Measurements from ENCODE around the gene PTPRE. TPM values are rescaled to one million over a fixed set of nuclear protein-coding genes. Genes with fewer than 3 reads are reported as not detected.

PTPRE gene
- total and polyA plus RNA-seq, 4 donors = 4.9 to 46.0 (median 23.5) TPM

DNA sequence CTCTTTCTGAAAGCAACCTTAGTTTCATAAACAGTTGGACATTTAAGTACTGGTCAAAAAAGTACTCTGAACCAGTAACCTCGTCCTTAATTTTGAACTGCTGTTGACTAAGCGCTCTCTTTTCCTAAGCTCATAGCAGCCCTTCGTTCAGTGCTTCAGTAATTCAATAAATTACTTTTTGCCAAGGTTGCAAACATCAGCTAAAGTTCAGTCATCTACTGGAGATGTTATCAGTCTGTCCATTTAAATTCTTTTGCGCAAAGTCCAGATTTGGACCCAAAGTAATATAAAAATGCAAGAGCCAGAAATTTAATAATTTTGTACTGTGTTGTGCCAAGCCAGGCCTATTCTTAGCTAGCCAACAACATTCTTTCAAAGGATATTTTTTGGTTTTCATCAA, 8.4 kb downstream of the PTPRE start:
- H3K4me3 ChIP-seq (ENCODE audit: low read length in 2 of 2) = no peak overlapping the region
- H3K9me3 ChIP-seq (ENCODE audit: control insufficient read depth, low read length) = no peaks in the 10 kb centered on the region
- H3K36me3 ChIP-seq (ENCODE audit: control insufficient read depth in 1 of 2, insufficient read depth in 2 of 2, low read length in 1 of 2) = no peaks in the 10 kb centered on the region
- H3K27me3 ChIP-seq (ENCODE audit: control insufficient read depth in 1 of 2, insufficient read depth in 2 of 2, low read length in 1 of 2) = no peaks in the 10 kb centered on the region
- no peak overlapping the region for H3K27ac ChIP-seq (ENCODE audit: low read depth in 1 of 2, low read length in 2 of 2)
- H3K4me1 ChIP-seq (ENCODE audit: control insufficient read depth in 1 of 2, insufficient read depth in 2 of 2, low read length in 2 of 2) = no peaks in the 10 kb centered on the region
- DNase-seq = no peak
- intact Hi-C loops (cut with DNase I) = no loop called here
- ATAC-seq (ENCODE audit: low FRiP score) = no peak
- WGBS, 2 donors = 34 to 36% methylated on average over 4 of the region's 4 CpGs

DNA sequence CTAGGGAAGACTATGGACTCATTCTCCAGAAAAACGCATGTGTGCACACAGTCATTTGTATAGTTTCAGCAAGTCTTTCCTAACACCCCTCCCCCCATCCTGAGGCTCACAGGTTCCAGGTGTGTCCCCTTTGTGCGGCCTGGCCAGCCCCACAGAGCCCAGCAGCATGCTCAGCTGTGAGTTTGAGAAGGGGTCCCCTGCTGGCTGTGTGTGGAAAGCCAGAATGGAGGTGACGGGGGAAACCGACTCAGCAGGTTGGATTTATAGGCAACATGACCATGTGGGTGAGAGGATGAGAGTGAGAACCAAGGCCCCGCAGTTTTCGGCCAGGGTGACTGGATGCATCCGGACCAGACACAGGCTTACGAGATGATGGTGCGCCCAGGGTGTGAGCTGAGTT, 9.9 kb downstream of the PTPRE start:
- 96% methylated on average over 9 of the region's 9 CpGs for WGBS, 2 donors
- no peaks in the 10 kb centered on the region for H3K4me1 ChIP-seq (ENCODE audit: control insufficient read depth in 1 of 2, insufficient read depth in 2 of 2, low read length in 2 of 2)
- H3K36me3 ChIP-seq (ENCODE audit: control insufficient read depth in 1 of 2, insufficient read depth in 2 of 2, low read length in 1 of 2) = no peaks in the 10 kb centered on the region
- H3K27me3 ChIP-seq (ENCODE audit: control insufficient read depth in 1 of 2, insufficient read depth in 2 of 2, low read length in 1 of 2) = no peaks in the 10 kb centered on the region
- ATAC-seq (ENCODE audit: low FRiP score) (no peak), DNase-seq (no peak)
- H3K27ac ChIP-seq (ENCODE audit: low read depth in 1 of 2, low read length in 2 of 2) = no peak overlapping the region
- no peaks in the 10 kb centered on the region for H3K9me3 ChIP-seq (ENCODE audit: control insufficient read depth, low read length)
- no peak overlapping the region for H3K4me3 ChIP-seq (ENCODE audit: low read length in 2 of 2)
- intact Hi-C loops (cut with DNase I) = no loop called here

DNA sequence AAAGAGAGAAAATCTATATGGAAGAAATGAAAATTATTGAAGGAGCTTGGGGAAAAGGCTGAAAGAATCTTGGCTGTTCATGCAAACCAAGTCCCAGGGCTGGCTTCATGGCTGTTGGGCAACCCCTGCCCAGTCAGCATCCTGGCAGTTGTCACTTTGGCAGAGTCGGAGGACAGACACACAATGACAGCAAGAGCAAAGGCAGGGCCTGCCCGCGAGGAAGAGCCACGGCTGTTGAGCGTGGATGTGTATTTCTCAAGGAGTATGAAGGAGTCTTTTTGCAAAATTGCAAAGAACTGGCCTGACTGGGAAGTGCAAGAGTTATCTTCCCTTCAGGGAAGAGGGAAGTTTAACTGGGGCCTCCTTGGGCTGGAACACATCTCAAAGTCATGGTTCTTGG, 11.7 kb downstream of the PTPRE start:
- ATAC-seq (ENCODE audit: low FRiP score) = no peak
- Histone ChIP-seq H3K9me3 (ENCODE audit: control insufficient read depth, low read length) (no peaks in the 10 kb centered on the region), H3K4me1 (ENCODE audit: control insufficient read depth in 1 of 2, insufficient read depth in 2 of 2, low read length in 2 of 2) (peaks cover 0 to 5% of the 10 kb centered on the region in 2 donors), H3K27ac (ENCODE audit: low read depth in 1 of 2, low read length in 2 of 2) (no peak overlapping the region), H3K27me3 (ENCODE audit: control insufficient read depth in 1 of 2, insufficient read depth in 2 of 2, low read length in 1 of 2) (no peaks in the 10 kb centered on the region), H3K36me3 (ENCODE audit: control insufficient read depth in 1 of 2, insufficient read depth in 2 of 2, low read length in 1 of 2) (no peaks in the 10 kb centered on the region), H3K4me3 (ENCODE audit: low read length in 2 of 2) (no peak overlapping the region)
- WGBS, 2 donors = 92 to 93% methylated on average over 5 of the region's 5 CpGs
- peak in 1 of 2 donors; percentile 62 for DNase-seq
- intact Hi-C loops (cut with DNase I) = no loop called here

DNA sequence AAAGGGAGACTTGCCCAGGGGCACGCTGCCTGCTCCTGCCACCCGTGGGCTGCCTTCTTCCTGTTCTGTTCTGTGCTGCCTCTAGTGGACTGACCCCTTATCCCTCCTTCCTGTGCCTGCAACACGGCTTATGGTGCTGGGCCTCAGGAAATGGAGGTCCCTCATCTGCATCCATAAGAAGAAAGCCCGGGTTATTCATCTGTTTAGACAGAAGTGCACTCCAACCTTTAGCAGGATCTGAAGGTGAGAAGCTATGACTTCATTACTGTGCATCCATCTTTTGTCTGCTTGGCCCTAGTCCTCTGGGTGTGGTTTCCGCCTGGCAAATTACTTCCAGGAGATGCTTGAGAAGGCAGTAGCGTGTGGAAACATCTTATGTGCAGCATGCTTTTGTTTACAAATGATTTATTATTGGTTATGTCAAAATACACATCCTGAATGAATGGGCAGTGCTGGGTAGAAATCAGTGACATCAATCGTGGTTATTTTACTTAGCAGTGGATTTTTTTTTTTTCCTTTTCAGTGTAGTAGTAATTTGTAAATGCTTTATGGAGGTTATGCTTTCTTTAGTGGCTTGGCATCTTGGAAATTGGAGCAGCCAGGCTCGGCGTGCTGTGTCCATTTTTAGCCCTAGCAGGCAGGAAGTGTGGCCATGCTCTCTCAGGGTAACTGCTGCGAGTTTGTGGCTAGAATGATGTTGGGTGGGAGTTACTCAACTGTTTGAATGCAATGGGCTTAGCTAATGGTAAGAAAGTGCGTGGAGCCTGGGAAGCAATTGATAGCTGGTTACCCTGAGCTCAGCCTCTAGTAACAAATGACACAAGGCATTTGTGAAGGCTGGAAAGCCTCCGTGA, 12.7 kb downstream of the PTPRE start:
- no peaks in the 10 kb centered on the region for H3K36me3 ChIP-seq (ENCODE audit: control insufficient read depth in 1 of 2, insufficient read depth in 2 of 2, low read length in 1 of 2)
- ATAC-seq (ENCODE audit: low FRiP score) (no peak), DNase-seq (peak in 1 of 2 donors; percentile 64)
- no peaks in the 10 kb centered on the region for H3K9me3 ChIP-seq (ENCODE audit: control insufficient read depth, low read length)
- no peak overlapping the region for H3K4me3 ChIP-seq (ENCODE audit: low read length in 2 of 2)
- H3K27me3 ChIP-seq (ENCODE audit: control insufficient read depth in 1 of 2, insufficient read depth in 2 of 2, low read length in 1 of 2) = no peaks in the 10 kb centered on the region
- peak overlapping the region in 1 of 2 donors; percentile 68 for H3K27ac ChIP-seq (ENCODE audit: low read depth in 1 of 2, low read length in 2 of 2)
- WGBS, 2 donors = 25 to 27% methylated on average over 12 of the region's 12 CpGs
- intact Hi-C loops (cut with DNase I) = loop anchor here in 1 of 2 donors (5.0 kb wide), 3 partner anchors 58 to 138 kb away; no protein-coding TSS in a partner anchor
- H3K4me1 ChIP-seq (ENCODE audit: control insufficient read depth in 1 of 2, insufficient read depth in 2 of 2, low read length in 2 of 2) = peaks cover 0 to 5% of the 10 kb centered on the region in 2 donors

DNA sequence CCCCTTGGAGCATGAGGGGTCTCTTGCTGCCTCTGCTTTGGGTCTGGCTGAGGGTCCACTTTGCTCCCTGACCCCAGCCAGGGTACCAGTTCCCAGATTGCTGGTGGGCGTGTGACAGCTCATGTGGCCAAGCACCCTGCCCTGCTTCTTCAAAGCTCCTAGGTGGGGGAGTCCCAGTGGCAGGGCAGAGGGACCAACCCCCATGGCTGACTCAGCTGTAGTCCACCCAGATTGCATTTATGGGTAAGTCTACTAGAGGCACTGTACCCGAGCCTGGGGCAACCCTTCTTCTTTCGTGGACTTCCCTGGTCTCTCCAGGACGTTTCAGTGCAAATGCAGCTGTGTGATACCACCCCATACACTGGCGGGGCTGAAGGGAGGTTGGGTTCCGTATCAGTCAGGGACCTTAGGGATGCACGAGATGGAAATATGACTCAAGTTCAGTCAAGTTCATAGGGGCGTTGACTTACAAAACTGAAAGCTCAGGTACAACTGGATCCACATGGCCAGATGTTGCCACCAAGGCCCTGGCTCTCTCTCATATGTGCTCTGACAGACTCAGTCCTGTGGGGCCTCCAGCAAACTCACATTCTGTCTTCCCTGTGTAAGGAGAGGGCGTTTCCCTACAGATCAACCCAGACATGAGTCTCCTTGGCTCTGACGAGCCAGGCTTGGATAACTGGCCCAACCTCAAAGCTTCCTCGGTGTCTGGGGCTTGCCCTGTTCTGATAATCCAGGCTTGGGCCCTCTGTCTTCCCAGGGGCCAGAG, 13.6 kb downstream of the PTPRE start:
- H3K4me3 ChIP-seq (ENCODE audit: low read length in 2 of 2) = no peak overlapping the region
- 93 to 95% methylated on average over 11 of the region's 11 CpGs for WGBS, 2 donors
- intact Hi-C loops (cut with DNase I) = loop anchor here in 1 of 2 donors (5.0 kb wide), 3 partner anchors 57 to 137 kb away; no protein-coding TSS in a partner anchor
- peaks cover 0 to 5% of the 10 kb centered on the region in 2 donors for H3K4me1 ChIP-seq (ENCODE audit: control insufficient read depth in 1 of 2, insufficient read depth in 2 of 2, low read length in 2 of 2)
- ATAC-seq (ENCODE audit: low FRiP score) (no peak), DNase-seq (no peak)
- H3K27ac ChIP-seq (ENCODE audit: low read depth in 1 of 2, low read length in 2 of 2) = peak overlapping the region in 1 of 2 donors; percentile 46
- H3K27me3 ChIP-seq (ENCODE audit: control insufficient read depth in 1 of 2, insufficient read depth in 2 of 2, low read length in 1 of 2) = no peaks in the 10 kb centered on the region
- H3K36me3 ChIP-seq (ENCODE audit: control insufficient read depth in 1 of 2, insufficient read depth in 2 of 2, low read length in 1 of 2) = no peaks in the 10 kb centered on the region
- H3K9me3 ChIP-seq (ENCODE audit: control insufficient read depth, low read length) = no peaks in the 10 kb centered on the region

DNA sequence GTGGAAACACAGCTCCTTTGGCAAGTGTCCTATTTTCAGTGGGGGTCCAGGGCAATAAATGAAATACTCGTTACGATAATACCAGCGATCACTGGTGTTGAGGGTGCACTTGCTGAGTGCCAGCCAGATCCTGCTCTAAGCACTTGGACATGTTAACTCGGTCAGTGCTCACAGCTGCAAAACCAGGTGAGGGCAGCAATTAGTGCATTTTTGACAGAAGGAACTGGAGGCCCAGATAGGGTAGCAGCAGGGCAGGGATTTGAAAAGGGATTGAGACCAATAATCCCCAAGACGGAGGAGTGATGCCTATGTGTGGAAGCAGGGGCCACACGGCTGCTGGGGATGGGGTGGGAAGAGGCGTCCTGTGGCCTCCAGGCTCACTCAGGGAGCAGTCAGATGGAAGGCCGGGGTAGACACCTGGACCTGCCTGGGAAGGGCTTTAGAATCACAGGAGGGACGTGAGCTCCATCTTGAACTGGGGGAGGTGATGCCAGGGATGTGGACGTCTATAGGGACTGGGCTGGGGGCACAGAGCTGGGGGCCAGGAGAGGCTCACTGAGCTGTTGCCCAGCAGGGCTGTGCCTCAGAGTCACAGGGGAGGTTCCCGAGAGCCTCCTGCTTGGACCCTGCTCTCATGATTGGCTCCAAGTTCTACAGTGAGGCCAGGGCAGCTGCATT, 14.3 kb downstream of the PTPRE start:
- ATAC-seq (ENCODE audit: low FRiP score) = no peak
- no peaks in the 10 kb centered on the region for H3K9me3 ChIP-seq (ENCODE audit: control insufficient read depth, low read length)
- intact Hi-C loops (cut with DNase I) = loop anchor here in 1 of 2 donors (5.0 kb wide), 3 partner anchors 56 to 136 kb away; no protein-coding TSS in a partner anchor
- no peak for DNase-seq
- no peaks in the 10 kb centered on the region for H3K36me3 ChIP-seq (ENCODE audit: control insufficient read depth in 1 of 2, insufficient read depth in 2 of 2, low read length in 1 of 2)
- WGBS, 2 donors = 92 to 93% methylated on average over 11 of the region's 11 CpGs
- H3K27ac ChIP-seq (ENCODE audit: low read depth in 1 of 2, low read length in 2 of 2) = peak overlapping the region in 1 of 2 donors; percentile 10
- H3K27me3 ChIP-seq (ENCODE audit: control insufficient read depth in 1 of 2, insufficient read depth in 2 of 2, low read length in 1 of 2) = no peaks in the 10 kb centered on the region
- no peak overlapping the region for H3K4me3 ChIP-seq (ENCODE audit: low read length in 2 of 2)
- H3K4me1 ChIP-seq (ENCODE audit: control insufficient read depth in 1 of 2, insufficient read depth in 2 of 2, low read length in 2 of 2) = peaks cover 0 to 5% of the 10 kb centered on the region in 2 donors

DNA sequence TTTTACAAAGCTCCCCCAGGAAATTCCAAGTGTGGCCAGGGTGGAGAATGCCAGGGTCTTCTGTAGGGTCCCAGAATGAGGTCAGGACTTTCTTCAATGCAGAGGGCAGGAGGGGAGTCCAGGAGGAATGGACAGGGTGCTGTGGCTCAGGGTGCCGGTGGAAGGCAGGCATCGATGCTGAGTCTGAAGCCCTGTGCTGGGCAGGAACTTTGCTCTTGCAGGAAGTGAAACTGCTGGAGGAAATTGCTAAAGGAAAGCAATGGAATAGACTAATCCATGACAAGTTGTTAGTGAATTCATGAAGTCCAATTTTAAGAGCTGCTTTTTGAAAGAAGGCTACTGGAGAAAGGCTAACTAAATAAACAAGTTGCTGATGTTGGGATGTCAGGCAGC, 14.8 kb downstream of the PTPRE start:
- Histone ChIP-seq H3K4me1 (ENCODE audit: control insufficient read depth in 1 of 2, insufficient read depth in 2 of 2, low read length in 2 of 2) (peaks cover 0 to 5% of the 10 kb centered on the region in 2 donors), H3K4me3 (ENCODE audit: low read length in 2 of 2) (no peak overlapping the region), H3K27me3 (ENCODE audit: control insufficient read depth in 1 of 2, insufficient read depth in 2 of 2, low read length in 1 of 2) (no peaks in the 10 kb centered on the region), H3K9me3 (ENCODE audit: control insufficient read depth, low read length) (no peaks in the 10 kb centered on the region), H3K36me3 (ENCODE audit: control insufficient read depth in 1 of 2, insufficient read depth in 2 of 2, low read length in 1 of 2) (no peaks in the 10 kb centered on the region), H3K27ac (ENCODE audit: low read depth in 1 of 2, low read length in 2 of 2) (peak overlapping the region in 1 of 2 donors; percentile 89)
- intact Hi-C loops (cut with DNase I) = loop anchor here in 1 of 2 donors (5.0 kb wide), 3 partner anchors 56 to 136 kb away; no protein-coding TSS in a partner anchor
- 67 to 74% methylated on average over 2 of the region's 2 CpGs for WGBS, 2 donors
- ATAC-seq (ENCODE audit: low FRiP score) = no peak
- DNase-seq = no peak

DNA sequence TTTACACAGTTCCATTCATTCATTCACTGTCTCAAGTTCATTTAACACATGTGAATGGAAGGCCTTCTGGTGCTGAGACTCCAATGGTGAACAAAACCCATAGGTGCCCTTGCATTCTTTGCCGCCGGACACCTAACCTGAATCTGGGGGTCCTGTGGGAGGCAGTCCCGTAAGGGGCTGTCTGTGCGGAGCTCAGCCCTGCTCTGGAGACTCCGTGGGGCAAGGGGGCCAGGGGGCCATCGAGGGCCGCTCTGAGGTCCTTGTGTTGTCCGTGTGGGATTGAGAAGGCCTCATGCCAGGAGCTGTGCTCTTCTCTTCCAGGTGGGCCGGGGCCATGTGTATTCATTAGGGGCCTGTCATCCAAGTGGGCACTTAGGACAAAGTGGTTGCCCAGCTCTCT, 15.3 kb downstream of the PTPRE start:
- DNase-seq (no peak), ATAC-seq (ENCODE audit: low FRiP score) (no peak)
- H3K27ac ChIP-seq (ENCODE audit: low read depth in 1 of 2, low read length in 2 of 2) = peak overlapping the region; percentile 81 to 89
- H3K9me3 ChIP-seq (ENCODE audit: control insufficient read depth, low read length) = no peaks in the 10 kb centered on the region
- 97 to 99% methylated on average over 9 of the region's 9 CpGs for WGBS, 2 donors
- no peaks in the 10 kb centered on the region for H3K36me3 ChIP-seq (ENCODE audit: control insufficient read depth in 1 of 2, insufficient read depth in 2 of 2, low read length in 1 of 2)
- intact Hi-C loops (cut with DNase I) = loop anchor here in 1 of 2 donors (5.0 kb wide), 3 partner anchors 55 to 135 kb away; no protein-coding TSS in a partner anchor
- peaks cover 0 to 5% of the 10 kb centered on the region in 2 donors for H3K4me1 ChIP-seq (ENCODE audit: control insufficient read depth in 1 of 2, insufficient read depth in 2 of 2, low read length in 2 of 2)
- H3K4me3 ChIP-seq (ENCODE audit: low read length in 2 of 2) = no peak overlapping the region
- no peaks in the 10 kb centered on the region for H3K27me3 ChIP-seq (ENCODE audit: control insufficient read depth in 1 of 2, insufficient read depth in 2 of 2, low read length in 1 of 2)
